Mesothelial cell of epicardium (in vitro differentiated cells): Measurements from ENCODE around the gene CUX1. TPM values are rescaled to one million over a fixed set of nuclear protein-coding genes. Genes with fewer than 3 reads are reported as not detected.
A peak's percentile ranks its signal among the peaks of the same experiment; 100 is the strongest.
"Not testable (repeated sequence)": the region's sequence is repeated elsewhere in the genome, so short reads cannot be mapped to it uniquely, and the experiment has no call there.

ENCODE experiments used
- DNase-seq, 2 experiments: peaks; one replicate each; pipeline ENCODE4 v3.0.0; 2021; ENCODE audit warnings: low spot score in 2 of 2; ENCODE audit not compliant: unreplicated experiment in 2 of 2
- H3K27ac Mint-ChIP-seq: 2 replicates; pipeline ENCODE4 v1.8.0; 2021; ENCODE audit warnings: mixed read lengths
- H3K27me3 Mint-ChIP-seq: 2 replicates; pipeline ENCODE4 v1.8.0; 2021; ENCODE audit warnings: low read depth, mixed read lengths
- H3K36me3 Mint-ChIP-seq: 2 replicates; pipeline ENCODE4 v1.8.0; 2021; ENCODE audit warnings: mixed read lengths
- H3K4me1 Mint-ChIP-seq: 2 replicates; pipeline ENCODE4 v1.8.0; 2021; ENCODE audit warnings: mixed read lengths
- H3K4me3 Mint-ChIP-seq: 2 replicates; pipeline ENCODE4 v1.8.0; 2021; ENCODE audit warnings: mild to moderate bottlenecking, moderate library complexity, mixed read lengths
- H3K9me3 Mint-ChIP-seq: 2 replicates; pipeline ENCODE4 v1.8.0; 2021; ENCODE audit warnings: mixed read lengths
- CTCF ChIP-seq: fragments of 200-600 bp; sonication (generic); IDR thresholded peaks from one replicate; pipeline ENCODE4 v1.5.0; 2021; ENCODE audit warnings: antibody characterized with exemption; ENCODE audit not compliant: unreplicated experiment
- total RNA-seq: library from RNA; stranded (reverse); gene quantifications from 3 replicates; pipeline ENCODE4 v1.2.1, GENCODE V29; 2021

CUX1 gene
- total RNA-seq, 1 donor from 2014 or later, result 158 TPM

- DNase-seq, result no peak
- no peak overlapping the region for H3K4me3 Mint-ChIP-seq
- H3K9me3 Mint-ChIP-seq, result peaks cover 4% of the 10 kb centered on the region
- H3K36me3 Mint-ChIP-seq, result peaks cover 13% of the 10 kb centered on the region
- no peak overlapping the region for H3K27ac Mint-ChIP-seq
- no peaks in the 10 kb centered on the region for H3K27me3 Mint-ChIP-seq
- no peak for TF ChIP-seq CTCF
- peaks cover 1% of the 10 kb centered on the region for H3K4me1 Mint-ChIP-seq
These were observed 16.4 kb downstream of the CUX1 start for GRCh38 chr7:101833799-101834198.

GRCh38 chr7:101835136-101835535 is 17.7 kb downstream of the CUX1 start:
- H3K36me3 Mint-ChIP-seq, result peaks cover 6% of the 10 kb centered on the region
- H3K9me3 Mint-ChIP-seq, result peaks cover 4% of the 10 kb centered on the region
- no peaks in the 10 kb centered on the region for H3K27me3 Mint-ChIP-seq
- H3K4me1 Mint-ChIP-seq, result peaks cover 5% of the 10 kb centered on the region
- H3K27ac Mint-ChIP-seq, result no peak overlapping the region
- DNase-seq, result no peak
- TF ChIP-seq CTCF, result no peak
- H3K4me3 Mint-ChIP-seq, result no peak overlapping the region

GRCh38 chr7:101837433-101837832 is 20.0 kb downstream of the CUX1 start:
- H3K4me3 Mint-ChIP-seq, H3K36me3 Mint-ChIP-seq, H3K27ac Mint-ChIP-seq, H3K27me3 Mint-ChIP-seq, DNase-seq, H3K9me3 Mint-ChIP-seq, H3K4me1 Mint-ChIP-seq: not testable (repeated sequence)

- DNase-seq, result no peak
- H3K9me3 Mint-ChIP-seq, result peaks cover 4% of the 10 kb centered on the region
- H3K27me3 Mint-ChIP-seq, result no peaks in the 10 kb centered on the region
- peak overlapping the region; percentile 10 for H3K27ac Mint-ChIP-seq
- H3K36me3 Mint-ChIP-seq, result peaks cover 8% of the 10 kb centered on the region
- H3K4me1 Mint-ChIP-seq, result peaks cover 4% of the 10 kb centered on the region
- no peak overlapping the region for H3K4me3 Mint-ChIP-seq
- TF ChIP-seq CTCF, result no peak
These were observed 21.5 kb downstream of the CUX1 start for GRCh38 chr7:101838837-101839483.

GRCh38 chr7:101841328-101841727 is 23.9 kb downstream of the CUX1 start:
- H3K4me3 Mint-ChIP-seq, result no peak overlapping the region
- no peak for TF ChIP-seq CTCF
- H3K36me3 Mint-ChIP-seq, result peaks cover 15% of the 10 kb centered on the region
- DNase-seq, result no peak
- peaks cover 4% of the 10 kb centered on the region for H3K4me1 Mint-ChIP-seq
- no peaks in the 10 kb centered on the region for H3K27me3 Mint-ChIP-seq
- peaks cover 8% of the 10 kb centered on the region for H3K9me3 Mint-ChIP-seq
- no peak overlapping the region for H3K27ac Mint-ChIP-seq

GRCh38 chr7:101843293-101844271 is 26.2 kb downstream of the CUX1 start:
- no peak overlapping the region for H3K27ac Mint-ChIP-seq

More at GRCh38 chr7:101843293-101844271, 26.2 kb downstream of the CUX1 start:
- Mint-ChIP-seq H3K27me3 (no peaks in the 10 kb centered on the region), H3K4me3 (no peak overlapping the region), H3K9me3 (peaks cover 14% of the 10 kb centered on the region), H3K36me3 (peaks cover 30% of the 10 kb centered on the region), H3K4me1 (peaks cover 4% of the 10 kb centered on the region)
- no peak for DNase-seq
- no peak for TF ChIP-seq CTCF
